DMS 273 (cell line): ENCODE data around the gene CRNN.
A peak's percentile ranks its signal among the peaks of the same experiment; 100 is the strongest.

Source experiments
- DNase-seq: peaks from one replicate; lab custom pipeline; 2025; ENCODE audit not compliant: unreplicated experiment; lab: John Stamatoyannopoulos, UW

CRNN gene

DNA sequence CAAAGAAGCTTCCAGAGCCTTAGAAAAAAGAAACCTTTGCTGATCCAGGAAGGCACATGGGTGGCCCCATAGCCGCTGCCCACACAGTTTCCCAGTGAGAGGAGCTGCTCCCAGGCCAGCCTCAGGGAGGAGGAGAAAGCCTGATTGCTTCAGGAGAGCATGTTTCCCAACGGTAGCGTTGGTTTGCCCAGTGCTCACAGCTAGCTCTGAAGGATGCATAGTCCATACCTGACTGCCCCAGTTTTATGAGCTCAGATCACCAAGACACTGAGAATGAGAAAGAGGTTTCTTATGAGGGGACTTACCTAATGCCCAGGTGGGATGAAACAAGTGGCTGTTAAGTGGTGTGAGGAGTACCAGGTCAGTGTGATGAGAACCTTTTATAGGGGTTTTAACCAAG, at the start of gene CRNN:
Gene CRNN (minus strand): TSS at position 355 of the 400 bp plus-strand sequence. CDS start 2,030 bp downstream, outside the sequence.
- DNase-seq: no peak

DNA sequence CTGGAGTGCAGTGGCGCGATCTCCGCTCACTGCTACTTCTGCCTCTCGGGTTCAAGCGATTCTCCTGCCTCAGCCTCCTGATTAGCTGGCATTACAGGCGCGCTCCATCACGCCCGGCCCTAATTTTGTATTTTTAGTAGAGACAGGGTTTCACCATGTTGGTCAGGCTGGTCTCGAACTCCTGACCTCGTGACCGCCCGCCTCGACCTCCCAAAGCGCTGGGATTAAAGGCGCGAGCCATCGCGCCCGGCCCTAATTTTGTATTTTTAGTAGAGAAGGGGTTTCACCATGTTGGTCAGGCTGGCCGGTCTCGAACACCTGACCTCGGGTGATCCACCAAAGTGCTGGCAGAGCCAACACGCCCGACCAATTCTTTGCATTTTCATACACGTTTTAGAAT, 48.6 kb upstream of the CRNN start:
- no peak for DNase-seq

- peak; percentile 81 for DNase-seq
Observed at GRCh38 chr1:152461544-152461943, 47.5 kb upstream of the CRNN start.

- no peak for DNase-seq
Observed at GRCh38 chr1:152460529-152460899, 46.5 kb upstream of the CRNN start.

- peak; percentile 79 for DNase-seq
Observed at GRCh38 chr1:152459596-152460528, 45.8 kb upstream of the CRNN start.

- DNase-seq: peak; percentile 89
Observed at GRCh38 chr1:152458384-152459185, 44.5 kb upstream of the CRNN start.

GRCh38 chr1:152457561-152457960, 43.5 kb upstream of the CRNN start:
- no peak for DNase-seq

- no peak for DNase-seq
Observed at GRCh38 chr1:152457071-152457470, 43.0 kb upstream of the CRNN start.

GRCh38 chr1:152451254-152451653, 37.2 kb upstream of the CRNN start:
- peak; percentile 18 for DNase-seq

DNA sequence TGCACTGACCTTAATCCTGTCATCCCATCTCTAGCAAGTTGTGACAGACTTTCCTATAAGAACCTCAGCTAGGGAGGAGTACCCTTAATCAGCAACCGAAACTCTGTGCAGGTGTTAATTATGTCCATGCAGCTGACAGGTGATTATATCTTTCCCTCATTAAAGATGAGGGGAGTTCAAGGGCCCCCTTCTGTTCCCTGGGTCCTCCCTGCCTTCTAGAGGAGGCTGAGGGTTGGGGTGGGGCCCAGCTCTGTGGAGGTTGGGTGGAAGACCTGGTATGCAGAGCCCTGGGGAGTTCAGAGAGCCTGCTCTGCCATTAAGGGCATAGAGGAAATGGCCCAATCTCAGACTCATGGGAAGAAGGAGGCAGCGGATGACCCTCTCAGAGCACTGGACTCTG, 35.6 kb upstream of the CRNN start:
- no peak for DNase-seq

GRCh38 chr1:152448496-152448895, 34.4 kb upstream of the CRNN start:
- no peak for DNase-seq

- DNase-seq: no peak
Observed at GRCh38 chr1:152448095-152448494, 34.0 kb upstream of the CRNN start.

- DNase-seq: no peak
Observed at GRCh38 chr1:152447484-152447883, 33.4 kb upstream of the CRNN start.

GRCh38 chr1:152444045-152444444, 30.0 kb upstream of the CRNN start:
- no peak for DNase-seq

GRCh38 chr1:152442765-152443164, 28.7 kb upstream of the CRNN start:
- peak; percentile 4 for DNase-seq

GRCh38 chr1:152442301-152442700, 28.2 kb upstream of the CRNN start:
- no peak for DNase-seq

GRCh38 chr1:152441756-152442155, 27.7 kb upstream of the CRNN start:
- DNase-seq: no peak

DNA sequence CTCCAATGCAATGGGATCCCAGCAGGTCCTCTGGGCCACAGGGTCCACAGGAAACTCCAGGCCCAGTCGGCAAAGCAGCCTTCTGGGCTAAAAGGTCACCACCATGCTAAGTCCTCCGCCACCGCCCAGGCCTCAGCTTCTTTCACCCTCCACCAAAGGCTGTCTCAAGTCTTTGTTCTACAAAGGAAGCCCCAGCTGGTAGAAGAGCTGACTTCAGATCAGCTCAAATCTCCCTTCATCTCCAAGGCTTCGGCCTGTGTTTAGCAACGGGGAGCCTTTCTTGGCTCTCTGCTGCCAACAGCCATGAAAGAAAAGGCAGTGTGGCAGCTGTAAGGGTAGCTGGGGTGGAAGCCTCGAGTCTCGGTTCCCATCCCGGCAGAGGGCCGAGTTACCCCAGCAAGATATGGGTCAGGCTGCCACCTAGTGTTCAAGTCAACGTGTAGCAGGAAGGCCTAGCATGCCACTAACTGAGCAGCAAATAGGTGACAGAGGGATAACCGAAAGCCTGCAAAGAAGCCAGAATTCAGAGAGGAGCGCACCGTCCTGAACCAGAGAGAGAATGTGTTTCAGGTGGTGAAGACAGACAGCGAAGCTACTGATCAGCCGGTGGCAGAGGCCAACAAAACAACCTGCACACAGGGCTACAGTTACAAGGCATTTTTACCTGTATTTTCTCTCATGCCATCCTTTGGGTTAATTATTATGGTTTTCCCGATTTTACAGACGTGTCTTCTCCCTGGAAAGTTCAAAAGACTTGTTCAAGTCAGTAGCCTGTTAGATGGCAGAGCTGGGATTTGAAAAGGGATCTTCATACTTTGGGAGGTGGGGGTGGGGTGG, 26.8 kb upstream of the CRNN start:
- peak; percentile 88 for DNase-seq

- DNase-seq: no peak
Observed at GRCh38 chr1:152436593-152437496, 22.8 kb upstream of the CRNN start.

DNA sequence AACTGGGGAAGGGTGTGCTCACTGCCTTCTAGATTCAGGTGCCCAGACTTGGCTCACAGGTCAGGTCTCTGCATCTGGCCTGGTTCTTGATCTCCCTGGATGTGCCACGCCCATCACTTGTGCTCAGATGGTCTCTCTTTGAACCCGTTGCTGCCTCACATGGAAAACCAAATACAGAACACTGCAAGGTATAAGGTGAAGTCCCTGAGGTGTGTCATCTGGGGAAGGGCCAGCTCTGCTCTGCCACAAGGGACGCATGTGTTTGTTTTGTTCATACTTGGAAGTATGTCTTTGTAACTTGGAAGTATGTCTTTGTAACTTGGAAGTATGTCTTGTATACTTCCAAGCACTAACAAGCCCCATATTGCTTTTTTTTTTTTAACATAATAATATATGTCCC, 13.4 kb upstream of the CRNN start:
- DNase-seq: no peak
